Endothelial cell of umbilical vein (primary cell): Measurements from ENCODE around the gene JADE3. TPM values are rescaled to one million over a fixed set of nuclear protein-coding genes. Genes with fewer than 3 reads are reported as not detected.

Experiments
- BruUV-seq: library from RNA; stranded (reverse); fragments of 400-500 nt; replicated peaks from 2 replicates; lab custom pipeline; 2021; lab: Mats Ljungman, UMichigan
- CTCF ChIA-PET: fragments of 300-600, 350-600 bp; sonication (Branson Sonifier 250); formaldehyde crosslinking; loops from one replicate; lab custom pipeline; 2021; ENCODE audit warnings: antibody characterized with exemption, inconsistent platforms; lab: Charles Lee
- POLR2A ChIA-PET: fragments of 300-600, 350-600 bp; sonication (Branson Sonifier 250); formaldehyde crosslinking; loops from one replicate; lab custom pipeline; 2021; ENCODE audit warnings: antibody characterized with exemption, inconsistent platforms; lab: Charles Lee
- DNase-seq: peaks from one replicate; pipeline ENCODE4 v3.0.0-alpha.2; 2011; ENCODE audit warnings: low read depth, low spot score
- FAIRE-seq: peaks from 2 replicates; lab custom pipeline; 2011; peaks lifted over from hg19 to GRCh38; lab: Jason Lieb, UNC
- H2AFZ ChIP-seq: 2 replicates; pipeline ENCODE4 v1.6.0; 2012; ENCODE audit warnings: low read depth, low read length, control low read depth, inconsistent platforms
- H3K27ac ChIP-seq: 2 replicates; pipeline ENCODE4 v1.5.1; 2011; ENCODE audit warnings: low read depth, mild to moderate bottlenecking, control low read depth, low read length, moderate library complexity; ENCODE audit not compliant: insufficient read depth
- H3K27me3 ChIP-seq, 2 experiments: 2 replicates each; pipeline versions ENCODE4 v1.6.0 to v1.6.1; 2011; ENCODE audit warnings: low read length in 2 of 2, mixed read lengths in 1 of 2; ENCODE audit not compliant: control insufficient read depth in 2 of 2, insufficient read depth in 2 of 2
- H3K36me3 ChIP-seq, 2 experiments: 2 replicates in 1 of 2; 3 replicates in 1 of 2; pipeline ENCODE4 v1.5.1; 2011; ENCODE audit warnings: low read length in 2 of 2, mild to moderate bottlenecking in 1 of 2, moderate library complexity in 1 of 2; ENCODE audit not compliant: control insufficient read depth in 2 of 2, insufficient read depth in 2 of 2; ENCODE audit errors: extremely low read depth in 1 of 2
- H3K4me1 ChIP-seq: 3 replicates; pipeline ENCODE4 v1.5.1; 2011; ENCODE audit warnings: mild to moderate bottlenecking, low read length; ENCODE audit not compliant: control insufficient read depth, insufficient read depth; ENCODE audit errors: extremely low read depth
- H3K4me2 ChIP-seq: 2 replicates; pipeline ENCODE4 v1.6.1; 2011; ENCODE audit warnings: low read length, control low read depth, mixed read lengths; ENCODE audit not compliant: insufficient read depth
- H3K4me3 ChIP-seq, 3 experiments: fragments of 200-600 bp in 1 of 3; sonication (generic), shearing (Covaris generic) in 1 of 3; replicated peaks in 1 of 3; 2 replicates each; pipeline ENCODE4 v1.5.1; 2011 to 2016; ENCODE audit warnings: control low read depth in 3 of 3, low read length in 3 of 3, mild to moderate bottlenecking in 2 of 3, inconsistent platforms in 1 of 3, low read depth in 1 of 3, moderate library complexity in 1 of 3; ENCODE audit not compliant: insufficient read depth in 1 of 3
- H3K79me2 ChIP-seq: 2 replicates; pipeline ENCODE4 v1.6.0; 2012; ENCODE audit warnings: low read length, inconsistent platforms; ENCODE audit not compliant: control insufficient read depth, insufficient read depth
- H3K9ac ChIP-seq: replicated peaks from 2 replicates; pipeline ENCODE3; 2011; ENCODE audit warnings: low read length, control low read depth; ENCODE audit not compliant: insufficient read depth; ENCODE audit errors: extremely low read depth
- H3K9me1 ChIP-seq: replicated peaks from 3 replicates; pipeline ENCODE4 v1.6.0; 2011; ENCODE audit warnings: mild to moderate bottlenecking, low read length; ENCODE audit not compliant: control insufficient read depth, insufficient read depth; ENCODE audit errors: extremely low read depth
- H3K9me3 ChIP-seq: replicated peaks from 2 replicates; pipeline ENCODE4 v1.5.1; 2012; ENCODE audit warnings: low read length, inconsistent platforms; ENCODE audit not compliant: control insufficient read depth, insufficient read depth
- H4K20me1 ChIP-seq: replicated peaks from 2 replicates; pipeline ENCODE3; 2011; ENCODE audit warnings: mild to moderate bottlenecking, low read length; ENCODE audit not compliant: control insufficient read depth, insufficient read depth; ENCODE audit errors: extremely low read depth
- CTCF ChIP-seq, 2 donors: IDR thresholded peaks; 1 replicate in 1 of 2; 2 replicates in 1 of 2; pipeline ENCODE4 v1.5.1; 2011; ENCODE audit warnings: low read length in 2 of 2, mild to moderate bottlenecking in 2 of 2, moderate library complexity in 2 of 2, control low read depth in 1 of 2, inconsistent platforms in 1 of 2, low read depth in 1 of 2; ENCODE audit not compliant: insufficient read depth in 1 of 2; ENCODE audit errors: extremely low read depth in 1 of 2
- EZH2 ChIP-seq: IDR thresholded peaks from 2 replicates; pipeline ENCODE4 v1.6.1; 2012; ENCODE audit warnings: borderline replicate concordance, low read depth, mild to moderate bottlenecking, moderate library complexity, low read length, inconsistent platforms; ENCODE audit not compliant: severe bottlenecking
- FOS ChIP-seq: IDR thresholded peaks from 2 replicates; pipeline ENCODE4 v1.6.1; 2011; ENCODE audit warnings: mild to moderate bottlenecking, low read length, moderate library complexity, borderline replicate concordance; ENCODE audit not compliant: insufficient read depth
- GATA2 ChIP-seq: IDR thresholded peaks from 2 replicates; pipeline ENCODE4 v1.7.0; 2011; ENCODE audit warnings: low read depth, mild to moderate bottlenecking, moderate library complexity, mixed read lengths, low read length; ENCODE audit not compliant: insufficient read length, insufficient read depth
- JUN ChIP-seq: IDR thresholded peaks from 2 replicates; pipeline ENCODE4 v1.6.1; 2011; ENCODE audit warnings: borderline replicate concordance, low read depth; ENCODE audit not compliant: insufficient read length, insufficient read depth
- MAX ChIP-seq: IDR thresholded peaks from 2 replicates; pipeline ENCODE4 v1.6.1; 2011; ENCODE audit not compliant: insufficient read depth, insufficient read length
- MYC ChIP-seq: IDR thresholded peaks from one replicate; pipeline ENCODE4 v1.6.1; 2011; ENCODE audit warnings: mild to moderate bottlenecking, low read depth, low read length
- POLR2A ChIP-seq: IDR thresholded peaks from 2 replicates; pipeline ENCODE4 v1.6.1; 2012; ENCODE audit warnings: low read depth, mild to moderate bottlenecking, control low read depth, low read length
- POLR2AphosphoS5 ChIP-seq: IDR thresholded peaks from 2 replicates; pipeline ENCODE4 v1.6.1; 2012; ENCODE audit warnings: low read depth, mild to moderate bottlenecking, control low read depth, low read length, moderate library complexity; ENCODE audit not compliant: insufficient read depth
- dilution Hi-C: fragments of 300-500 bp; cut with MboI; formaldehyde crosslinking; loops from one replicate; pipeline ENCODE4 v1.15.0; 2019; ENCODE audit warnings: low sequenced_read_pairs; ENCODE audit not compliant: extremely low pct_ligation_motif_present
- intact Hi-C: fragments of 100-400 bp; cut with micrococcal nuclease; formaldehyde crosslinking; loops from one replicate; pipeline ENCODE4 v1.10.0; 2022
- polyA plus RNA-seq, 4 experiments: library from polyadenylated mRNA; depleted of rRNA in 3 of 4; stranded (reverse) in 3 of 4; unstranded in 1 of 4; fragments of >200 nt; gene quantifications; 2 replicates each; pipeline versions ENCODE4 v1.2.1 to v1.2.3, GENCODE V29; 2011 to 2012; ENCODE audit warnings: missing spikeins in 1 of 4
- total RNA-seq: library from RNA; stranded (reverse); gene quantifications from 2 replicates; pipeline ENCODE4 v1.2.3, GENCODE V29; 2021

JADE3 gene
- total and polyA plus RNA-seq, 2 donors (not counting 3 experiments of a cell fraction or from before 2014, with no cell fraction given), result 4.9 to 18.4 TPM

GRCh38 chrX:46935295-46935694 lies 23.1 kb downstream of the JADE3 start:
- Histone ChIP-seq H3K27me3 (no peaks in the 10 kb centered on the region), H3K9ac (no peak overlapping the region), H3K79me2 (peaks cover 2% of the 10 kb centered on the region), H3K4me1 (no peaks in the 10 kb centered on the region), H3K9me3 (no peaks in the 10 kb centered on the region), H3K36me3 (no peaks in the 10 kb centered on the region), H3K4me3 (no peak overlapping the region), H3K4me2 (no peak overlapping the region), H2AFZ (no peak overlapping the region), H3K9me1 (no peaks in the 10 kb centered on the region), H3K27ac (no peak overlapping the region), H4K20me1 (no peaks in the 10 kb centered on the region)
- ChIA-PET POLR2A (no interaction called here), CTCF (no interaction called here)
- intact Hi-C loops (no loop called here), dilution Hi-C loops (no loop called here)
- FAIRE-seq (no peak), DNase-seq (no peak)
- no TSS peak for BruUV-seq
- TF ChIP-seq JUN (no peak), FOS (no peak), CTCF (IDR thresholded peaks at IDR 0.05; ENCODE audit: extremely low read depth in 1 of 2, insufficient read depth in 1 of 2, low read depth in 1 of 2, low read length in 2 of 2) (no peak), POLR2A (no peak), GATA2 (no peak), MYC (no peak), MAX (no peak), POLR2AphosphoS5 (no peak), EZH2 (no peak)
